Measurements from ENCODE around the gene KCNAB1. TPM values are rescaled to one million over a fixed set of nuclear protein-coding genes. Genes with fewer than 3 reads are reported as not detected.

KCNAB1 gene
- polyA plus RNA-seq, 1 donor: 2.5 TPM

GRCh38 chr3:156498307-156498706 lies 377.9 kb downstream of the KCNAB1 start:
- H3K4me3 ChIP-seq (ENCODE audit: low read length): no peak overlapping the region
- H3K9me3 ChIP-seq (ENCODE audit: control insufficient read depth, low read depth, low read length): no peaks in the 10 kb centered on the region
- H3K4me1 ChIP-seq (ENCODE audit: control insufficient read depth, insufficient read depth, low read length): no peaks in the 10 kb centered on the region
- no peak overlapping the region for H3K27ac ChIP-seq (ENCODE audit: low read length)
- H3K27me3 ChIP-seq (ENCODE audit: control insufficient read depth, insufficient read depth, low read length): no peaks in the 10 kb centered on the region
- WGBS (ENCODE audit: insufficient coverage, low lambda C conversion rate): no CpG with 5 or more reads among the region's 5 CpGs
- no peak for DNase-seq
- H3K36me3 ChIP-seq (ENCODE audit: control insufficient read depth, insufficient read depth, low read length): no peaks in the 10 kb centered on the region

- DNase-seq: no peak
- Histone ChIP-seq H3K4me3 (ENCODE audit: low read length) (no peak overlapping the region), H3K27me3 (ENCODE audit: control insufficient read depth, insufficient read depth, low read length) (peaks cover 5% of the 10 kb centered on the region), H3K27ac (ENCODE audit: low read length) (no peak overlapping the region), H3K9me3 (ENCODE audit: control insufficient read depth, low read depth, low read length) (no peaks in the 10 kb centered on the region), H3K4me1 (ENCODE audit: control insufficient read depth, insufficient read depth, low read length) (no peaks in the 10 kb centered on the region), H3K36me3 (ENCODE audit: control insufficient read depth, insufficient read depth, low read length) (no peaks in the 10 kb centered on the region)
Measured at GRCh38 chr3:156507285-156507684, 386.9 kb downstream of the KCNAB1 start.

DNA sequence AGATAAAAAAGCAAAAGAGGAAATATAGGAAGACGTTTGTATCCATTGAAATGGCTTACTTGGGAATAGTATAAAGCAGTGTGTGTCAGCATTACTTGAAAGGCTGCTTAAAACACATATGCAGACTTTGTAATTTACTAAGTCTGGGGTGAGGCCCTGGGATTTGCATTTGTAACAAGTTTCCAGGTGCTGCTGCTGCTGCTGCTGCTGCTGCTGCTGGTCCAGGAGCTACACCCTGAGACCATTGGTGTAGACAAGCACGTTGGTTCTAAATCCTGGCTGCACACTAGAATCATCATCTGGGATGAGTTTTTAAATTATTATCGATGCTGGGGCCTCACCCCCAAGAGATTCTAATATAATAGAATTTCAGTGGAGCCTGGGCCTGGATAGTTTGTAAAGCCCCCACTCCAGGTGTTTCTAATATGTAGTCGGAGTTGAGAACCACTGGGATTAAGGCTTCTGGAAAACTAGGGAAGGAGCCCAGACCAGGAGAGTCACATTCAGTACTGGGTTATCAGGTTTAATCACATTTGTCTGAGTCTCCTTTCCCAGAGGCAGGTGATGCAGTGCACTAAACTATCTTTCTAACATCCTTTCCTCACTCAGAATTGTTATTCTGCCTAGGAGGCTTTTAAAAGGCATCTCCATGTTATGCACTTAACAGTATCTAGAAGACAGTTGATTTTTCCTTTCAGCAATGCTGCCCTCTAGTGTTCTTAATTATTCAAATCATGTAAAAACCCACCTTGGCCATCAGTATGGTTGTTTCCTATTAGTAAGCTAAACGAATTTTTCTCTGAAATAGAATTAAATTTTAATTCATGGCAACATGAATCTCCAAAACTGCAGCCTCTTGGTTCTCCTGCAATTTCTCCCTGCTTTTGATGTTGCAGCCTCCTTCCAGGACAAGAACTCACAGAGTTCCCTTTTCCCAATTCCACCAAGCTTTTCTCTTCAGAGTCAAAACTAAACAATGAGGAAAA lies 389.1 kb downstream of the KCNAB1 start:
- Histone ChIP-seq H3K27ac (ENCODE audit: low read length) (no peak overlapping the region), H3K9me3 (ENCODE audit: control insufficient read depth, low read depth, low read length) (no peaks in the 10 kb centered on the region), H3K27me3 (ENCODE audit: control insufficient read depth, insufficient read depth, low read length) (peaks cover 5% of the 10 kb centered on the region), H3K4me1 (ENCODE audit: control insufficient read depth, insufficient read depth, low read length) (no peaks in the 10 kb centered on the region), H3K36me3 (ENCODE audit: control insufficient read depth, insufficient read depth, low read length) (no peaks in the 10 kb centered on the region), H3K4me3 (ENCODE audit: low read length) (no peak overlapping the region)
- peak; percentile 20 to 26 for DNase-seq
- WGBS (ENCODE audit: insufficient coverage, low lambda C conversion rate): 0% methylated on average over 1 of the region's 5 CpGs

DNA sequence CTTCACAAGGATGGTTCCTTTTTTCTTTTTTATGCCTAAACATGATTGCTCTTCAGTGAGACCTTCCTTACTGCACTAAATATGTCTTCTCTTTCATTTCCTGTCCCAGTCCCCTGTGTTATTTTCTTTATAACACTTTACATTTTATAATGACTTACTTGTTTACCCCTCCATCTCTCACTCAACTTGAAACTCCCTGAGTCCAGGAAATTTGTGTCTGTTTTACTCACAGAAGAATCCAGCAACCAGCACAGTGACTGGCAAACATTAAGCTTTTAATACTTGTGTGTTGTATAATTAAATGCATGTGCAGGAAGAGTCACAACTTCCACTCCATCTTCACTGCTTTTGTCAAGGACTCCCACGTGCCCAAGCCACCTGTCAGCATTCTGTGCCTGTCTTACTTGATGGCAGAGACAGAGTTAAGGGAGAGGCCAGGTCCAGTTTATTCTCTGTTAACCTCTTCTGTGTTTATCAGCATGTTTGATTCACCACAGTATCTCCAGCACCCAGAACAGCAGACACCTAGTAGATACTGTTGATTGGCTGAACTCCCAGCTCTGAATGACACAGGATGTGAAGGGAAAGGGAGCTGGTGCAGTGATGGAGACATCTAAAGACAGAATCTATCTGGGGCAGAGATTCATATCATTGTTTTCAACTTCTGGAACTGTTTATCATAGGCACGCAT lies 391.8 kb downstream of the KCNAB1 start:
- Histone ChIP-seq H3K27ac (ENCODE audit: low read length) (no peak overlapping the region), H3K9me3 (ENCODE audit: control insufficient read depth, low read depth, low read length) (no peaks in the 10 kb centered on the region), H3K27me3 (ENCODE audit: control insufficient read depth, insufficient read depth, low read length) (peaks cover 5% of the 10 kb centered on the region), H3K4me3 (ENCODE audit: low read length) (no peak overlapping the region), H3K4me1 (ENCODE audit: control insufficient read depth, insufficient read depth, low read length) (no peaks in the 10 kb centered on the region), H3K36me3 (ENCODE audit: control insufficient read depth, insufficient read depth, low read length) (no peaks in the 10 kb centered on the region)
- no peak for DNase-seq
- 80% methylated on average over 1 of the region's 2 CpGs for WGBS (ENCODE audit: insufficient coverage, low lambda C conversion rate)

GRCh38 chr3:156513619-156514018 lies 393.2 kb downstream of the KCNAB1 start:
- Histone ChIP-seq H3K9me3 (ENCODE audit: control insufficient read depth, low read depth, low read length) (no peaks in the 10 kb centered on the region), H3K36me3 (ENCODE audit: control insufficient read depth, insufficient read depth, low read length) (no peaks in the 10 kb centered on the region), H3K27ac (ENCODE audit: low read length) (no peak overlapping the region), H3K4me3 (ENCODE audit: low read length) (no peak overlapping the region), H3K4me1 (ENCODE audit: control insufficient read depth, insufficient read depth, low read length) (no peaks in the 10 kb centered on the region), H3K27me3 (ENCODE audit: control insufficient read depth, insufficient read depth, low read length) (peaks cover 5% of the 10 kb centered on the region)
- no peak for DNase-seq
- 29% methylated on average over 1 of the region's 5 CpGs for WGBS (ENCODE audit: insufficient coverage, low lambda C conversion rate)

DNA sequence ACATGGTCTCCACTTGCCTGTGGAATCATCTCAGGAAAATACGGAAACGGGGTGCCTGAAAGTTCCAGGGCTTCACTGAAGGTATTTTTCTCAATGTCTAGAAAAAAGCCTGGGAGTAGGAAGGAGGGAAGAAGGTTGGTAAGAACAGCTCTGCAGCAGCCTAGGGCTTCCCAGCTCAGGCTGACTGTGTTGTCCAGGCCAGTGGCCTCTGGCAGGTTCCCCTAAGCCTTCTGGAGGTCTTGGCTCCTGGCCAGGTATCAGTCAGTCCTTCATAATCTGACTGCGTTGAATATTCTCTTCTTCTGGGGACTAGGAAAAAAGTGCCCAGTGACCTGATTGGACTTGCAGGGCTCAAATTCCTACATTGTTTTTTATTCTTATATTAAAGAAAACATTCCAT lies 395.9 kb downstream of the KCNAB1 start:
- Histone ChIP-seq H3K4me3 (ENCODE audit: low read length) (no peak overlapping the region), H3K27me3 (ENCODE audit: control insufficient read depth, insufficient read depth, low read length) (no peaks in the 10 kb centered on the region), H3K36me3 (ENCODE audit: control insufficient read depth, insufficient read depth, low read length) (no peaks in the 10 kb centered on the region), H3K27ac (ENCODE audit: low read length) (no peak overlapping the region), H3K4me1 (ENCODE audit: control insufficient read depth, insufficient read depth, low read length) (no peaks in the 10 kb centered on the region), H3K9me3 (ENCODE audit: control insufficient read depth, low read depth, low read length) (no peaks in the 10 kb centered on the region)
- WGBS (ENCODE audit: insufficient coverage, low lambda C conversion rate): no CpG with 5 or more reads among the region's 3 CpGs
- DNase-seq: no peak

DNA sequence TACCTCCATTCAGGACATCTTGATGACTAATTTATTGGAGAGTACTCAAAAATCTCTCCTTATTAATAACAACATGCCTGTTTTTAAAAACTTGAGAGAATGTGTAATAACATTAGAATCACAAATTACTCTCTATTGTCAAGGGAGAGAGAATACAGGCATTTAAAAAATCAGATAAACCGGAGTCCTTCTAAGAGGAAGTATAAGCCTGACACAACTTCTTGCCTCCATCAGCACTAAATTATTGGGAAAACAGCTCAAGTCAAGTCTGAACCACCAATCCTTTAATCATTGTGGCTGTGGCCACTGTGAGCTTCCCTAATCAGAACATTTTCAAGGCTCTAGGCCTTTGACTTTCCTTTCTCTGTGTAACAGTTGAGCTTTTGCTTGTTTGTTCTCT lies 396.6 kb downstream of the KCNAB1 start:
- no peaks in the 10 kb centered on the region for H3K9me3 ChIP-seq (ENCODE audit: control insufficient read depth, low read depth, low read length)
- H3K36me3 ChIP-seq (ENCODE audit: control insufficient read depth, insufficient read depth, low read length): no peaks in the 10 kb centered on the region
- no CpG with 5 or more reads among the region's 1 CpG for WGBS (ENCODE audit: insufficient coverage, low lambda C conversion rate)
- no peak for DNase-seq
- no peaks in the 10 kb centered on the region for H3K4me1 ChIP-seq (ENCODE audit: control insufficient read depth, insufficient read depth, low read length)
- H3K27ac ChIP-seq (ENCODE audit: low read length): no peak overlapping the region
- no peak overlapping the region for H3K4me3 ChIP-seq (ENCODE audit: low read length)
- H3K27me3 ChIP-seq (ENCODE audit: control insufficient read depth, insufficient read depth, low read length): no peaks in the 10 kb centered on the region

DNA sequence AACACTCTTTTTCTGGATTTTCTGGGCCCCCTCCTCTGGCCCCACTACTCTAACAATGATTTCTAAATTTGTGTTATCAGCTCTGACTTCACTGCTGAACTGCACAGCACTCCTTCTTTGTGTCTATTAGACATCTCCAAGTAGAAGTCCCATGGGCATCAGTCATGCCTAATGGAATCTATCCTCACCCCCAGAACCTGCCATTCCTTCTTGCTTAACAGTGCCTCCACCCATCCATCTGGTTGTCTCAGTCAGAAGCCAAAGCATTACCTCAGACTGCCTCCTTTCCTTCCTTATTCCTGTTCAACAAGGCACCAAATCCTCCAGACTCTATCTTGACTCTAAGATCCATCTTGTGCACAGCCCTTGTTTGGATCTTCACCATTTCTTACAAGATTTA lies 398.3 kb downstream of the KCNAB1 start:
- DNase-seq: no peak
- H3K27ac ChIP-seq (ENCODE audit: low read length): no peak overlapping the region

GRCh38 chr3:156519758-156520162 lies 399.4 kb downstream of the KCNAB1 start:
- Histone ChIP-seq H3K9me3 (ENCODE audit: control insufficient read depth, low read depth, low read length) (no peaks in the 10 kb centered on the region), H3K27ac (ENCODE audit: low read length) (no peak overlapping the region), H3K36me3 (ENCODE audit: control insufficient read depth, insufficient read depth, low read length) (no peaks in the 10 kb centered on the region), H3K4me1 (ENCODE audit: control insufficient read depth, insufficient read depth, low read length) (no peaks in the 10 kb centered on the region), H3K27me3 (ENCODE audit: control insufficient read depth, insufficient read depth, low read length) (no peaks in the 10 kb centered on the region), H3K4me3 (ENCODE audit: low read length) (no peak overlapping the region)
- WGBS (ENCODE audit: insufficient coverage, low lambda C conversion rate): no CpG with 5 or more reads among the region's 1 CpG
- DNase-seq: no peak

More for the DNA sequence above, 398.3 kb downstream of the KCNAB1 start:
- H3K9me3 ChIP-seq (ENCODE audit: control insufficient read depth, low read depth, low read length): no peaks in the 10 kb centered on the region
- H3K4me3 ChIP-seq (ENCODE audit: low read length): no peak overlapping the region
- H3K4me1 ChIP-seq (ENCODE audit: control insufficient read depth, insufficient read depth, low read length): no peaks in the 10 kb centered on the region
- H3K27me3 ChIP-seq (ENCODE audit: control insufficient read depth, insufficient read depth, low read length): no peaks in the 10 kb centered on the region
- no peaks in the 10 kb centered on the region for H3K36me3 ChIP-seq (ENCODE audit: control insufficient read depth, insufficient read depth, low read length)

DNA sequence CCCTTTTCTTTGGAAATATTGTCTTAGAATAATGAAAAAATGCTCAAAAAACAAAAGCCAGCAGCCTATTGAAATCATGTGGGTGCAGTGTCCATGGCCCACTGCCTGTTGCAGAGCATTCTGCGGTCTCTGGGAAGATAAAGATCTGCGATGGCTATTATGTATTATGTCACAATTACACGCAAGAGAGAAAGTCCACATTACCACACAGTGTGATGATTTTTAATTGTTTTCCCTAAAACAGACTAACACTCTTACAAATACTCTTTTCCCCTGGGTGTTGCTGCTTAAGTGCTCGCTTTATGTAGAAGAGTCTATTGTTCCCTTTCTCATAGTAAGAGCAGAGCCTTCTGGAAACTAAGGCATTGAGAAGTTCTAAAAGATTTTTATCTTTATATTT lies 402.3 kb downstream of the KCNAB1 start:
- Histone ChIP-seq H3K27me3 (ENCODE audit: control insufficient read depth, insufficient read depth, low read length) (no peaks in the 10 kb centered on the region), H3K36me3 (ENCODE audit: control insufficient read depth, insufficient read depth, low read length) (no peaks in the 10 kb centered on the region), H3K27ac (ENCODE audit: low read length) (no peak overlapping the region), H3K4me1 (ENCODE audit: control insufficient read depth, insufficient read depth, low read length) (no peaks in the 10 kb centered on the region), H3K4me3 (ENCODE audit: low read length) (no peak overlapping the region), H3K9me3 (ENCODE audit: control insufficient read depth, low read depth, low read length) (no peaks in the 10 kb centered on the region)
- DNase-seq: no peak
- WGBS (ENCODE audit: insufficient coverage, low lambda C conversion rate): no CpG with 5 or more reads among the region's 4 CpGs

Data from large intestine (tissue), 3 donors.